Stimulated activated CD4-positive, alpha-beta T cell treated with anti-CD3 and anti-CD28 coated beads, Interleukin-12 subunit alpha, Interleukin-12 subunit beta, amount 100 ng/mL, for 4 hours (primary cell): ENCODE data around the gene KRT71.

Experiments used
- DNase-seq: peaks from one replicate; pipeline ENCODE4 v3.0.0-alpha.2; 2020

KRT71 gene

DNA sequence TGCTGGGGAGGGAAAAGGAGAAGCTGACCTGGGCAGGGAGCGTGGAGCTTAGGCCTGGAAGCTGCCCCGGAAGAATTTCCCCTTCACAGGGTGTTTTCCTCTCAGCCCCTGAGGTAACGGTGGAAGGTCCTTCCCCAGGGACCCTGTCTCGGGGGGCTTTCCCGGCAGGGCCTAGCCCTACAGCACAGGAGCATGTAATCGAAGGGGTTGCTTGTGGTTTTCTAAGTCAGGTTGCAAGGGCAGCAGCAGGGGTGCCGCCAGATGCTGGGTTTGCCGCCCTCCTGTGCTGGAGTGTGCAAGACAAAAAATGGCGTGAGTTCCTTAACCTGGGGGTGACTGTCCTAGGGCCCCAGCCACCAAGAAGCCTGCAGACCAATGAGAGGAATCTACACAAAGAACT, 22.3 kb upstream of the KRT71 start:
- no peak for DNase-seq

DNA sequence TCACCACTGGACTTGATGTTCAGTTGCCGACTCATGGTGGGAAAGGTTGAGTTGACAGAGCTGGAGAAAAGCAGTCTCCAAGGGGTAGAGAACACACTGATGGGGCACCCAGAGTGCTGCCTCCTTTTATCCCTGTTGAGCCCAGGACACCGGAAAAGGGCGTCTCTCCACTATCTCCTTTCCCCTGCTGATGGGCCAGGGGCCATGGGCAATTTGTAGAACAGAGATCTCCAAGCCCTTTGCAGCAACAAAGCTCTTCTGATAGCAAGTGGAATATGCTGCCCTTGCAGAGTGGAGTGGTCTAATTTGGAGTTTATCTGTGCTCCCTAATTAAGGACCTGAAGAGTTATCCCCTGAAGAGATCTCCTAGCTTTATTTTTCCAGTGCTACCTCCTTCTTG, 20.8 kb upstream of the KRT71 start, which contains the start of gene KRT74:
Gene KRT74, minus strand, starts transcription at position 101 of the 400 bp plus-strand sequence. Its CDS starts 66 bp downstream, at position 35.
- no peak for DNase-seq

DNA sequence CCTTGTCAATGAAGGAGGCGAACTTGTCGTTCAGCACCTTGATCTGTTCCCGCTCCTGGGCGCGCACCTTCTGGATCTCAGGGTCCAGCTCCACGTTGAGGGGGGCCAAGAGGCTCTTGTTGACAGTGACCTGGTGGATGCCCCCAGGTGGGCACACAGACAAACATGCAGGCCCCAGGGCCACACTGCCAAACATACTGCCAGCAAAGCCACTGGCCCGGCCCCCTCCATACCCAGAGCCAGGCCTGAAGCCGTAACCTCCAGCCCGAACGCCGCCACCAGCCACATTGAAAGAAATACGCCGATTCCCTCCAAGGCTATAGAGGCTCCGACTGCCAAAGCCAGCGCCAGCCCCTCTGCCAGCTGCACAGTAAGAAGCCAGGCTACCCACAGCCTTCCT, 20.4 kb upstream of the KRT71 start:
- no peak for DNase-seq

DNA sequence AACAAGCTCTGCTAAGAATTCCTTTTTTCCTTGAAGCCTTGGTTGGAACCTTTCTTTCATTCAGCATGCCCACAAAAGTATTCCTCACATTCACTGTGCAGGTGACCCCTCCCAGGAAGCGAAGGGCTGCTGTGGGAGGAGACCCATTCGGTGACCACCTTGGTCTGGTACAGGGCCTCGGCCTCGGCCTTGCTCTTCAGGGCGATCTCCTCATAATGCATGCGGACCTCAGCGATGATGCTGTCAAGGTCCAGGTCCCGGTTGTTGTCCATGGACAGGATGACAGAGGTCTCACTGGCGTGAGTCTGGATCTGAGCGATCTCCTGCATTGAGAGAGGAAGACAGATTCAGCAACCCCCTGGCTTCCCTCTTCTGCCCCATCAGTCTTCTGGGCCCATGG, 17.6 kb upstream of the KRT71 start:
- no peak for DNase-seq

DNA sequence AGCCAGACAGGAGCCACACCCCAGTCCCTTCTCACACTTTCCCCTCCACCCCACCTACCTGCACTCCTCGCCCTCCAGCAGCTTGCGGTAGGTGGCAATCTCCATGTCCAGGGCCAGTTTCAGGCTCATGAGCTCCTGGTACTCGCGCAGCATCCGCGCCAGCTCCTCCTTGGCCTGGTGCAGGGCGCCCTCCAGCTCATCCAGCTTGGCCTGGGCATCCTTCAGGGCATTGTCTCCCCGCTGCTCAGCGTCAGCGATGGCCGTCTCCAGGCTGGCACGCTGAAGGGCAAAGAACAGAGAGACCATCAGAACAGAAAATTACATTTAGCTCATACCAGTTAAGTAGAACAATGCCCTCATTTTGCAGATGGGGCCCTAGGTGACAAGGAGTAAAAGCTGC, 15.2 kb upstream of the KRT71 start:
- no peak for DNase-seq

DNA sequence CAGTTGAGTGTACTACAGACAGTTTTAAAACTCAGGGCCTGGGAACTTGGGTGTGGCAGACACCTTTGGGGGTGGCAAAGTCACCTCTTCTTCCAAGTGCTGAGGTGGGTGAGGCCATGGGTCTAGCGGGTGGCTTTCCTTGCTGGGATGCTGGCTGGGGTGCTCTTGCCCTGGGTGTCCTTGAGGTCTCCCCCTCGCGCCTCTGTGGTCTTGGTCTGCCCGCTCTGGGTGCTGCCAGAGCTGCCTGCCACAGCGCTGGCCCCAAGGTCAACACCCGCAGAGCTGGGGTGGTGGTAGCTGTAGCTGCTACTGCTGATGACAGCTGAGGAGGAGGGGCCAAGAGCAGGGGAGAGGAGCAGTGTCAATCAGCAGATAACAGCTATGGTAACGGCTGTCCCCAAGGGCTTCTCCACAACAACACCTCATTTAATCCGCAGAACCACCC, 13.9 kb upstream of the KRT71 start:
- no peak for DNase-seq

- DNase-seq: no peak
Observed at GRCh38 chr12:52564582-52564981, 11.6 kb upstream of the KRT71 start.

DNA sequence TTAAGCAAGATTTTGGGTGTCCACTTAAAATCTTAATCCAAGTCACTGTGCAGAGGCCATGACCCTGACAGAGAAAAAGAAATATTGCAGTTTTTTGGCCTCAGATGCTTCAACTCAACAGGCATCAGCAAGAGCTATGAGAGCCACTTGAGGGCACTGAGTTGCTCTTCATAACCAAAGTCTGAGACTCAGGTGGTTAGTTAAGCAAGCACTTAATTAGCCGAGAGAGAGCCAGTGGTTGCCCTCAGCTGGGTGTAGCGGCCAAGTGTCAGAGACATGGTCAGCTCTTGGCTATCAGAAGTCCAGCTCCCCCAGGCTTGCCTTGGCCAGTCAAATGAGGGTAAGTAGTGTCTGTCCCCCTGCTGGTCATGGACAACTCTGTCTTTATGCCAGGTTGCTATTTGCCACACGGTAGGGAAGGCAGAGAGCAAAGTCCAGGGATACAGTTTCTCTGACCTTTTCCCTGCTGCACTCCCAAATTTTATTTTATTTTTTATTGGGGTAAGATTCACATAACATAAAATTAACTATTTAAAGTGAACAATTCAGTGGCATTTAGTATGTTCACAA, 9.0 kb upstream of the KRT71 start:
- no peak for DNase-seq

- DNase-seq: no peak
Observed at GRCh38 chr12:52559979-52560378, 7.0 kb upstream of the KRT71 start.

DNA sequence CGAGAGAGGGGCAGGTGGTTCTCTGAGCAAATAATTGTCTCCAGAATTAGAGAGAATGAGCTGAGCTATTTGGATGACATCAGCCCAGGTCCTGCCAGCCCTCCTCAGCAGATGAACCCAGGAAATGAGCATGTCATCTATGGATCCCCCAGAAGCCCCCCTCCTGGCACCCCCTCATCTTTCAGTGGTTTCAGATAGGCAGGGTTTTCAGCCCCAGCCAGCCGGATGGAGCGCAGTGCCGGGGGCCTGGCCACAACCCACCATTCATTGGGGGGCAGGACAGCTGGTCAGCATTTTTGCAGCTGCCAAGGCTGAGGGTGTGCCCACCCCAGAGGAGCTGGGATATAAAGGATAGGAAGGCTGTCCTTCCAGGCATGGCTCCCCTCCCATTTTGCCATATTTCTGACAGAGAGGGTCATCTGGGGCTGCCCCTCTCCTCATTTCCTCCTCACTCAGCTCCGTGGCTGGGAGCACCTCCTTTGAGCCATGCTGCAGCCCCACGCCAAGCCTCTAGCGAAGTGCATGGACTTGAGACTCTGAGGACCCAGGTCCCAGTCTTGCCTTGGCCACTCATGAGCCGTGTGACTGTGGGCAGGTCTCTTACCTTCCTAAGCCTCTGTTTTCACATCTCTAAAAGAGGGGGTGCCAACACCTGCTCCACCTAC, 6.0 kb upstream of the KRT71 start:
- no peak for DNase-seq

DNA sequence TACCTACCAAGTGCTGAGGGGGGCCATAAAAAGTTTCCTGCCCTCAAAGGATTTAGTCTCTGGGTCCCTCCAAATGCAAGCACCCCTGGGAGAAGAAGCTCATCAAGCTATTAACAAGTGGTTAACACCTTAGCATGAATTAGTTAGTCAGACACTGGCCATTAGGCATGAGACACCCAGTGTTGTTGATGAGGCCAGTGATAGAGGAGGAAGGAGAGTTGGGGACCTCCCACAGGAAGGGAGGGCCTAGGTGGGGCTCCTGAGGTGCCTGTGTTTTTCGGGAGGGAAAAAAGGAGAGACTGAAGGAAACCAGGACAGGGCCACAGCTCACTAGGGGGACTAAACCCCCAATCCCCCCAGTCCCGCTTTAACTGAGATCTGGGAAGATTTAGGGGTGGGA, 4.5 kb upstream of the KRT71 start:
- DNase-seq: no peak

DNA sequence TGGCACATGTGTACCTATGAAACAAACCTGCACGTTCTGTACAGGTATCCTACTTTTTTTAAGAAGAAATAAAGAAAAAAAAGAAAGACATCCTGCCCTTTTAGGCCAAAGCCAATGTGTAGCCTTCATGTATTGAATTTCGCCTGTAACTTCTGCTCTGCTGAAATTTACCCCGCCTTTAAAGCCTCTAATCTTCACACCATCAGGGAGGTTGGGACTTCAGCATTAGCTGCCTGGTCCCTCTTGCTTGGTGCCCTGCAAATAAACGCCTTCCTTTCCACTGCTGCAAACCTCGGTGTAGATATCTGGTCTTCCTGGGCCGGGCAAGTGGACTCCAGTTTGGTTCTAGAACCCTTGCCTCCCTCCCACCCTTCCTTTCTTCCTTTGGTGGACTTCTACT, 2.6 kb upstream of the KRT71 start:
- DNase-seq: no peak

DNA sequence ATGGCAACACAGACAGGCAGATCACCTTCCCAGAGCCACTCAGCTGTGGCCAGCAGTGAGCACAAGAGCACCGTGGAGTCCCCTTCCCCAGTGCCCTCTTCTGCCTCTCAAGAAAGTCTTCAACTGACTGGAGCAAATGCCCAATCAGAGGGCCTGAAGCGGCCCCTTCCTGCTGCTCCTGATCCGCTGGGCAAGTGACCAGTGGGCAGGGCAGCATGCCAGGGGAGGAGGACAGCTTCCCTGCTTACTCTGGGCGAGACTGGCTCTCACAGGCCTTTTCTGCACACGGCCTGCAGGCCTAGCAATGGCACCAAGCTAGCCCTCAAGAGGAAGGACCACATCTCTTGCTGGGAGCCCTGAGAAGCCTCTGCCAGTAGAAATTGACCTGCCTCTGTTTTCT, 890 bp downstream of the KRT71 start:
- no peak for DNase-seq

DNA sequence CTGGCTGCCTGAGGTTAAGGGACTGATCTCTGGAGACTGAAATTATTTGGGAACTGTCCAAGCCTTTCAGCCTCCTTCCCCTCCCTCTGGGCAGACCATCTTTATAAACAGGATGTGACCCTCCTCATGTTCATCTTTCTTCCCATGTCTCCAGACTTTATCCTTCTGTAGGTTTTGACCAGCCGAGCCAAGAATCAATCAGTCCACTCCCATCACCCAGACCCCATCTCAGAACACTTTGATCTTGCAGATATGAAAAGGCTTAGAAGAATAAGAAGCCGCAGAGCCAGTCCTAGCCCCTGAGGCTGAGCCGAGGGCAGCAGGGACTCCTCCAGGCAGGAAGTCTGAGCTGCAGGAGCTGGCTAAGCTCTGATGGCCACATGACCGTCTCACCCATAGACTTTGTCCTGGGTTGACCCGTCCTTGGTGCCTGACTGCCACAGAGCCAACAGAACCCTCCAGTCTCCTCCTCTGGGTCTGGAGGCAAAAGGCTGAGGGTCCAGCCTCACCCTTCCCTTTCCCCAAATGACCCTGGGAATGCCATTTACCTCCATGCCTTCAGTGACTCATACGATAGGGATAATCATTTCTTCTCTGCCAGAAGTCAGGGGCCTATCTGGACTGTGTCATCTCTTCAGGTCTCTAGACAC, 1.6 kb downstream of the KRT71 start:
- DNase-seq: no peak

DNA sequence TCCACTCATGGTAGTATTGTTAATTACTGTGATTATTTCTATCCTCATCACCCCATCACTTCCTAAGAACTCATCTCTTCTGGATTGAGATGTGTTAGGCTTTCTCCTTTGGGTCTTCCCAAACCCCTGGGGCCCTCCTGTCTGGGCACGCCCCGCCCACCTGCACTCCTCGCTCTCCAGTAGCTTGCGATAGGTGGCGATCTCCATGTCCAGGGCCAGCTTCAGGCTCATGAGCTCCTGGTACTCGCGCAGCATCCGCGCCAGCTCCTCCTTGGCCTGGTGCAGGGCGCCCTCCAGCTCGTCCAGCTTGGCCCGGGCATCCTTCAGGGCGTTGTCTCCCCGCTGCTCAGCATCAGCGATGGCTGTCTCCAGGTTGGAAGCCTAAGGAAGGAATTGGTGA, 6.8 kb downstream of the KRT71 start:
- DNase-seq: no peak

- no peak for DNase-seq
Observed at GRCh38 chr12:52543985-52544883, 8.7 kb downstream of the KRT71 start.

DNA sequence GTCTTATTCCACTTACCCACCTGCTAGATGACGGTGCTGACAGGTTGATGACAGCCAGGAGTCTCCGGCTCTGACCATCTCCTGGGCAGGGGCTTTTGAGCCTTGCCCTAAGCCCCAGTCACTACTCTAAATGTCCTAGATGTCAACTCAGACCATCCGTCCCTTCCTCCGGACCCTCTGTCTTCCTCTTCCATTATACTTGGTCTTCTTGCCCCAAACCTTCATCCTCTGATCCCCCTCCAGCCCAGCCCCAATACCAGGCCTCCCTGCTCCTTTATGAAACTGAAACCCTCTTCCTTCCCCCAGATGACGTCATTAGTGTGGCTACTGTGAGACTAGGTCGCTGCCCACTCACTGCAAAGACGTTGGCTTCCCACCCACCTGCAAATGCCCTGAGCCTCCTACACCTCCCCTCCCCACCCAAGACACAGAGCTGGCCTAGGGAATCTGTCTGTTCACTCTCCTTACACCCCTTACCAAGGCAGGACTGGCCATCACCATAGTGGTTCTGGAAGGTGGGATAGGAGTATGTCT, 10.1 kb downstream of the KRT71 start:
- DNase-seq: no peak

DNA sequence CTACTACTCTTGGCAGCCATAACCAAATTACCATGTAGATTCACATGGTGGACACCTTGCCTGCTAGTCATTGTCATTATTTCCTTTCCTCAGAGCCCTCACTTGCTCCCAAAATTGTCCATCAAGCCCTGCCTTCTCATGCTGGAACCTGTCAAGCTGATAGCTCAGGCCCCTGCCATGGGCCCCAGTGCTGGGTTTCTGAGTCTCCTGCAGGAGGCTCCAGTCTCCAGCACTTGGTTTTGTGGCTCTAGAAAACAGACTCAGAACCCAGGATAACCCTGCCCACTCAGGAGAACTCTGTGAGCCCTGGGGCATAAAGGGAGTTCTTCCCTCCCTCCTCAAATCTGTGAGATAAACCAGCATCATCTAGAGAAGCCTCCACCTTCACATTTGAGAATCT, 10.8 kb downstream of the KRT71 start:
- no peak for DNase-seq

DNA sequence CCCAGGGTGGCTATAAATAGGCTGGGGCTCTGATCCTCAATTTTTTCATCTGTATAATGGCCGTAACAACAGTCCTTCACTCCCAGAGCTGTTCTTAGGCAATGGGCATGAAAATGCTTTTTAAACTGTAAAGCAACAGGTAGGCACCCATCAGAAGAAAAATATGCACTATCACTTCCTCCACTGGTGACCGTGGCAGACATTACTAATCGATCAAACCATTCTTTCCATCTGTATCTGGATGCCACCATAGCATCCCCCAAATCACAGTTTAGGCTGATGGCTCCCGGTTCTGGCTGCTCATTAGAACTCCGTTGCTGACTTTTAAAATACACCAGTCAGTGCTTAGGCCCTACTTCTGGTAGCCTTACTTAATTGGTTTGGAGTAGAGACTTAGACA, 11.2 kb downstream of the KRT71 start:
- DNase-seq: no peak

GRCh38 chr12:52540531-52540930, 12.4 kb downstream of the KRT71 start:
- no peak for DNase-seq

GRCh38 chr12:52539821-52540173, 13.1 kb downstream of the KRT71 start:
- DNase-seq: no peak

- no peak for DNase-seq
Observed at GRCh38 chr12:52539083-52539820, 13.7 kb downstream of the KRT71 start.

DNA sequence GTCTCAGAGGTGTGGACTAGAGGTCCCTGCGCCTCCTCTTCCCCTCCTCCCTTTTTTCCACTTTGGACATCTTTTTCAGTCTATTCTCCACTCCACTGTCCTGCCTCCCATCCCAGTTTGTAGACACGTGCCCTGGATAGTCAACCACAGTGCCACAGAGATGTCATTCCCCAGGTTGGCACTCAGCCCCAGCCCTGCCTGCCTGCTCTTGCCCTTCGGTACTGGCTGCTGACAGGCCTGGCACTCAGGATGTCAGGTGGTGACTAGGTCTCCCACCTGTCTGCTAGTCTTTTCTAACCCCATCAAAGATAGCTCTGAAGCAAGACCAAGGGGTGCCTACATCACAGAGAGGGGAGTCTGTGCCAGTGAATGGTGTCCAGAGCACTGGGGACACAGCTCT, 15.8 kb downstream of the KRT71 start:
- DNase-seq: no peak
